Heart right ventricle (tissue), 16 donors: ENCODE data around the gene CDC45. TPM values are rescaled to one million over a fixed set of nuclear protein-coding genes. Genes with fewer than 3 reads are reported as not detected.

ENCODE experiments used
- ATAC-seq, 8 donors: fragments of 200-7000 bp; cut with Tn5 transposase; one replicate each; pipeline ENCODE4 v1.9.1; 2020; ENCODE audit warnings: mild to moderate bottlenecking in 8 of 8, moderate library complexity in 8 of 8, moderate number of reproducible peaks in 1 of 8
- DNase-seq, 2 donors: peaks; one replicate each; pipeline ENCODE4 v3.0.0-alpha.2; 2020
- H3K27ac ChIP-seq, 10 donors: fragments of 200-600 bp; sonication (generic) in 2 of 10; one replicate each; pipeline versions ENCODE4 v1.5.0 to v1.8.0; 2020 to 2022; ENCODE audit warnings: mild to moderate bottlenecking in 3 of 10
- H3K27me3 ChIP-seq, 7 donors: fragments of 200-600 bp; one replicate each; pipeline ENCODE4 v1.8.0; 2021 to 2022; ENCODE audit warnings: mild to moderate bottlenecking in 2 of 7
- H3K36me3 ChIP-seq, 9 donors: fragments of 200-600 bp; sonication (generic) in 1 of 9; one replicate each; pipeline versions ENCODE4 v1.5.0 to v1.8.0; 2020 to 2022; ENCODE audit warnings: mild to moderate bottlenecking in 2 of 9
- H3K4me1 ChIP-seq, 9 donors: fragments of 200-600 bp; sonication (generic) in 1 of 9; one replicate each; pipeline versions ENCODE4 v1.5.0 to v1.8.0; 2020 to 2022; ENCODE audit warnings: mild to moderate bottlenecking in 4 of 9
- H3K4me3 ChIP-seq, 10 donors: fragments of 200-600 bp; sonication (generic) in 2 of 10; one replicate each; pipeline versions ENCODE4 v1.5.0 to v1.8.0; 2020 to 2022; ENCODE audit warnings: mild to moderate bottlenecking in 7 of 10, moderate library complexity in 2 of 10
- H3K9me3 ChIP-seq, 11 donors: fragments of 200-600 bp in 10 of 11; sonication (generic) in 2 of 11; one replicate each; pipeline versions ENCODE4 v1.5.0 to v1.8.0; 2013 to 2022; ENCODE audit warnings: mild to moderate bottlenecking in 2 of 11, control low read depth in 1 of 11, moderate library complexity in 1 of 11
- WGBS, 2 donors: extraction: QIAGEN DNeasy Blood & Tissue Kit; methylation state at CpG; one replicate each; pipeline ENCODE4 v1.1.7; 2013; ENCODE audit warnings: inconsistent platforms in 1 of 2; 5-methylcytosine and 5-hydroxymethylcytosine counted together
- intact Hi-C, 10 donors: fragments of 100-400 bp; cut with DNase I; formaldehyde crosslinking; loops; one replicate each; pipeline versions ENCODE4 v1.11.1 to v1.14.2; 2022
- polyA plus RNA-seq, 2 donors: library from polyadenylated mRNA; stranded (reverse); fragments of 200-250 nt; gene quantifications; one replicate each; pipeline ENCODE4 v1.2.3, GENCODE V29; 2013
- total RNA-seq, 10 donors: library from RNA; stranded (reverse); fragmentation: NEBNext Ultra II Directional in 3 of 10; extraction: Animal tissue kit (Norgen Biotek cat#: 25700) in 3 of 10; gene quantifications; one replicate each; pipeline versions ENCODE4 v1.2.1 to v1.2.4, GENCODE V29; 2021 to 2023
- TF ChIP-seq, protein P1 (sequence below), 9 donors: fragments of 200-600 bp; sonication (generic) in 2 of 9; IDR thresholded peaks; one replicate each; pipeline versions ENCODE4 v1.5.0 to v1.8.0; 2021 to 2022; ENCODE audit warnings: antibody characterized with exemption in 9 of 9, mild to moderate bottlenecking in 5 of 9, moderate library complexity in 1 of 9
- donor health status: Arrhythmogenic right ventricular cardiomyopathy.
- donor health status: ischemic (EF 13 %, LVEDD 7.1; RV severe dilation, severe dysfunction).
- donor health status: healthy with polysubstance abuse.
- donor health status: DM: no; HTN: yes; CAD: no.
- donor health status: DM: no; HTN: no; CAD: no.
- donor health status: ischemic (EF 25% LVEDD 6.9; RV normal size, moderate dysfunction).
- donor health status: ischemic (EF 25% LVEDD 5.7; RV mildly dilated, moderate dysfunction).
- donor health status: healthy.
- donor health status: DM: yes; HTN: yes; CAD: no.
- donor health status: Ischemic cardiomyopathy.
- donor health status: ischemic (EF 35%, LVEDD 5.7; RV mildly dilated, moderate dysfunction).
- donor health status: nonischemic (EF 11% LVEDD 7.7; RV severe dilation, severe dysfunction).
- donor health status: DM: yes; HTN: yes; CAD: no.
- donor health status: PGD.
- donor health status: ischemic (EF 29% LVEDD 5.4; RV normal size, mild dysfunction).
- donor health status: nonischemic (EF 23%, LVEDD 6.1; RV moderate dilation, normal function).

The CDC45 gene
- total and polyA plus RNA-seq, 12 donors = 0.15 to 3.4 (median 0.57) TPM; not detected in 4

DNA sequence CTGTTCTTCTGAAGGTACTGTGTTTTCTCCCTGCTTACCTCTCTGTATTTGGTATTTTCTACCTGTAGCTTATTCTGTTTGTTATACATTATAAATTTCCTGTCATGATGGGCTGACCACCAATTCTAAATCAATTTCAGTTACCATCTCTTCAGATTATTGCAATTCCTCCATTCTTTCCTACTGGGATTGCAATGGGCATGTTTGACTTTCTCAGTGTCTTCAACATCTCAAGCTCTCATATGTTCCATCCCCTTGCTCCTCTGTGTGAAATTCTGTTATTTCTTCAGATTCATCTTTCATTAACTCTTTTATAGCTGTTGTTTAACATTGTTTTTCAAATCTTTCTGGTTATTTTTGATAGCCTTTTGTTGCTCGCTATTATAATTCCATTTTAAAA lies 16.7 kb upstream of the CDC45 start:
- Histone ChIP-seq H3K4me3 (no peak overlapping the region), H3K36me3 (peaks cover 10 to 100% (median 45%) of the 10 kb centered on the region in 9 donors), H3K9me3 (no peaks in the 10 kb centered on the region), H3K27me3 (no peaks in the 10 kb centered on the region), H3K27ac (no peak overlapping the region), H3K4me1 (no peaks in the 10 kb centered on the region)
- no peak for DNase-seq
- WGBS, 2 donors = 92 to 96% methylated on average over 1 of the region's 1 CpG
- TF ChIP-seq, protein P1, sequence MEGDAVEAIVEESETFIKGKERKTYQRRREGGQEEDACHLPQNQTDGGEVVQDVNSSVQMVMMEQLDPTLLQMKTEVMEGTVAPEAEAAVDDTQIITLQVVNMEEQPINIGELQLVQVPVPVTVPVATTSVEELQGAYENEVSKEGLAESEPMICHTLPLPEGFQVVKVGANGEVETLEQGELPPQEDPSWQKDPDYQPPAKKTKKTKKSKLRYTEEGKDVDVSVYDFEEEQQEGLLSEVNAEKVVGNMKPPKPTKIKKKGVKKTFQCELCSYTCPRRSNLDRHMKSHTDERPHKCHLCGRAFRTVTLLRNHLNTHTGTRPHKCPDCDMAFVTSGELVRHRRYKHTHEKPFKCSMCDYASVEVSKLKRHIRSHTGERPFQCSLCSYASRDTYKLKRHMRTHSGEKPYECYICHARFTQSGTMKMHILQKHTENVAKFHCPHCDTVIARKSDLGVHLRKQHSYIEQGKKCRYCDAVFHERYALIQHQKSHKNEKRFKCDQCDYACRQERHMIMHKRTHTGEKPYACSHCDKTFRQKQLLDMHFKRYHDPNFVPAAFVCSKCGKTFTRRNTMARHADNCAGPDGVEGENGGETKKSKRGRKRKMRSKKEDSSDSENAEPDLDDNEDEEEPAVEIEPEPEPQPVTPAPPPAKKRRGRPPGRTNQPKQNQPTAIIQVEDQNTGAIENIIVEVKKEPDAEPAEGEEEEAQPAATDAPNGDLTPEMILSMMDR (IDR thresholded peaks at IDR 0.05) = no peak
- no peak for ATAC-seq
- intact Hi-C loops = loop anchor here in 1 of 10 donors (10.0 kb wide), 1 partner anchor 78 kb away; no protein-coding TSS in a partner anchor

DNA sequence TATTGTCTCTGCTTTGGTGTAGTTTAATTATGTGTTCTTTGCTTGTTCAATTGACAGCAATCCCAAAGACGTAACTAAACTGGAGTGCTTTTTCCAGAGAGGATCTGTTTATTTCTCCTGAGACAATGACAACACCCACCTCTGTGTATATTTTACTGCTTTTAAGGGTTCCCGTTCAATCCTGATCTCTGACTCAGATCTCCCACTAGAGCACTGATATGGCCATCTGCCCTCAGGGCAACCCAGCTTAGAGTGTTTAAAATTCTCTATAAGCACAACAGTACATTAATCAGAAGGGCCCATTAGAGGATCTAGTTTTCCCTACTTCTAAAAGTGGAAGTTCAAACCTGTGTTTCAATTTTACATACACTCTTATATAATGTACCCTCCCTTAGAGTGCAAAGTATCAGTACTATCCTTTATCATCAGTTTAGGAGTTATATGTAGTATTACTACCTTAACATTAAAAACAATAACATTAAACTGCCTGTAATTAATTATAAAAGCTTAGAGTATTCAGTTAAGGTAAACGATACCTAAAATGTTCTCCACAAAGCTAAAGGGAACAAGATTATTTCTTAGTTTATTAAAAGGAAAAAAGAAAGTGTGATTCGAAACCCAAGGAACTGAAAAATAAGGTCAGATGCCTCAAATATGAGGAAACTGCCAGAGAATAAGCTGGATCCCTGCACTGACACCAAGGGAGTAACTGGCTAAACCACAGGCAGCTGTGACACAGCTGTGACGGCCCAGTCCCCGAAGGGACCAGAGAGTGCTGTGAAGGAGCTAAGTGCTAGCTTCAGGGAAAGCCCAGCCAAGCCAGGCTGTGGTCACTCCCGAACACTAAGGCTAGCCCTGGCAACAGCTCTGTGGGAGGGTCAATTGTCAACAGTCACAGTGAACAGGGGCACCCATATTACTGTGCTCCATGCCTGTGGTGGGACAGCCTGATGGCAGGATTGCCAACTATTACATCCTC lies 15.9 kb upstream of the CDC45 start:
- peaks cover 10 to 100% (median 51%) of the 10 kb centered on the region in 9 donors for H3K36me3 ChIP-seq
- H3K4me3 ChIP-seq = no peak overlapping the region
- intact Hi-C loops = loop anchor here in 1 of 10 donors (10.0 kb wide), 1 partner anchor 79 kb away; no protein-coding TSS in a partner anchor
- peak; percentile 32 to 56 for DNase-seq
- peak; percentile 56 to 85 (median 66) for ATAC-seq
- no peaks in the 10 kb centered on the region for H3K27me3 ChIP-seq
- TF ChIP-seq, protein P1 (IDR thresholded peaks at IDR 0.05) = no peak
- H3K27ac ChIP-seq = peak overlapping the region in 1 of 10 donors; percentile 41
- H3K4me1 ChIP-seq = no peaks in the 10 kb centered on the region
- H3K9me3 ChIP-seq = no peaks in the 10 kb centered on the region
- WGBS, 2 donors = 72 to 75% methylated on average over 7 of the region's 7 CpGs

DNA sequence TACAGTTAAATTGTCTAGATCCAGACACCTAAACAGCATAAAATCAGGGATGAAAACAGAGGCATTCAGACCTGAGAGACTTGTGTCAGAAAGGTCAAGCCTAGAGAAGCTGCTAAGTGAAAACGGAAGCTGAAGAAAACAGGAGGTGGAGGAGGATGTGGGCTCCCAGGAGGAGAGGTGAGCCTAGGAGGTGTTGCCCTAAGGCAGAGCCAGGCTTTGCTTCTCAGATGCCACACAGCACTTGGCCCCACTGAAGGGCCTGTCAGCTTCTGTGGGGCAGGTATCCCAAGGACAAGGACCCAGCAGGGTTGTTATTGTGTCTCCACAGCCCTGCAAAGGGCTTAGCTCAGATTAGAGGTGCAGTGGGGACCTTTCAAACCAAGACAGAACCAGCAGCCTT lies 15.2 kb upstream of the CDC45 start:
- H3K4me1 ChIP-seq = no peaks in the 10 kb centered on the region
- no peak for ATAC-seq
- TF ChIP-seq, protein P1 (IDR thresholded peaks at IDR 0.05) = no peak
- no peak overlapping the region for H3K27ac ChIP-seq
- H3K27me3 ChIP-seq = no peaks in the 10 kb centered on the region
- DNase-seq = no peak
- WGBS, 2 donors = 71 to 79% methylated on average over 1 of the region's 1 CpG
- intact Hi-C loops = loop anchor here in 1 of 10 donors (10.0 kb wide), 1 partner anchor 80 kb away; no protein-coding TSS in a partner anchor
- H3K4me3 ChIP-seq = no peak overlapping the region
- no peaks in the 10 kb centered on the region for H3K9me3 ChIP-seq
- H3K36me3 ChIP-seq = peaks cover 10 to 100% (median 59%) of the 10 kb centered on the region in 9 donors

DNA sequence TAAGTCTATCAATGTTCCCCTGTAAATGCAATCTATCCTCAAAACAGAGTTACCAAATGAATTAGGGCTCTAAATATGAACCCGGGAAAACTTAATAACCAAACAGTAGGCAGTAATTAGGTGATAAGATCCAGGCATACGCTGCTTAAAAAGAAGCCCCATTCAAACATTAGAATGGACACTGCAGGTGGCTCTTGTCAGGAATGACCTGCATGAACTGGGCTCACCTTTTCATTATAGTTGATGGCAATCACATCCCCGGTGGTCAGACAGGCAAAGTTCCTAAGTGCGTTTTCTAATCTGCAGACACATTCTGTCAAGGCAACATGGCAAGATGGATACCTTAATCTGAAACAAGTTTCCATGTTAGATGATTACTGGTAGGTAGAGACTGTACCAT lies 14.7 kb upstream of the CDC45 start:
- Histone ChIP-seq H3K27ac (no peak overlapping the region), H3K4me3 (no peak overlapping the region), H3K4me1 (no peaks in the 10 kb centered on the region), H3K36me3 (peaks cover 10 to 100% (median 61%) of the 10 kb centered on the region in 9 donors), H3K9me3 (no peaks in the 10 kb centered on the region), H3K27me3 (no peaks in the 10 kb centered on the region)
- TF ChIP-seq, protein P1 (IDR thresholded peaks at IDR 0.05) = no peak
- WGBS, 2 donors = 88 to 91% methylated on average over 4 of the region's 4 CpGs
- intact Hi-C loops = loop anchor here in 1 of 10 donors (10.0 kb wide), 1 partner anchor 80 kb away; no protein-coding TSS in a partner anchor
- DNase-seq = no peak
- no peak for ATAC-seq
